Psoas muscle (tissue), 8 donors: ENCODE data around the gene HELLS. TPM values are rescaled to one million over a fixed set of nuclear protein-coding genes. Genes with fewer than 3 reads are reported as not detected.

ENCODE experiments used
- ATAC-seq, 4 donors: fragments of 200-7000 bp; cut with Tn5 transposase; one replicate each; pipeline ENCODE4 v1.9.1; 2020; ENCODE audit warnings: moderate library complexity in 3 of 4, mild to moderate bottlenecking in 2 of 4
- DNase-seq, 2 donors: peaks; one replicate each; pipeline ENCODE4 v3.0.0-alpha.2; 2020
- H3K27ac ChIP-seq: fragments of 200-600 bp; one replicate; pipeline ENCODE4 v1.8.0; 2022
- H3K27me3 ChIP-seq, 3 donors: fragments of 200-600 bp in 1 of 3; one replicate each; pipeline versions ENCODE4 v1.6.1 to v1.8.0; 2013 to 2022; ENCODE audit warnings: low read length in 2 of 3, mild to moderate bottlenecking in 2 of 3, moderate library complexity in 1 of 3; ENCODE audit not compliant: insufficient read depth in 3 of 3
- H3K36me3 ChIP-seq, 2 donors: fragments of 200-600 bp in 1 of 2; one replicate each; pipeline versions ENCODE4 v1.6.1 to v1.8.0; 2013 to 2022; ENCODE audit warnings: low read depth in 1 of 2, mild to moderate bottlenecking in 1 of 2, moderate library complexity in 1 of 2; ENCODE audit not compliant: insufficient read depth in 1 of 2
- H3K4me1 ChIP-seq: fragments of 200-600 bp; one replicate; pipeline ENCODE4 v1.8.0; 2022
- H3K4me3 ChIP-seq: fragments of 200-600 bp; one replicate; pipeline ENCODE4 v1.8.0; 2022; ENCODE audit warnings: mild to moderate bottlenecking
- H3K9me3 ChIP-seq: fragments of 200-600 bp; one replicate; pipeline ENCODE4 v1.8.0; 2022
- CTCF ChIP-seq: fragments of 200-600 bp; IDR thresholded peaks from one replicate; pipeline ENCODE4 v1.8.0; 2022; ENCODE audit warnings: antibody characterized with exemption
- WGBS, 3 donors: extraction: QIAGEN DNeasy Blood & Tissue Kit; methylation state at CpG; one replicate each; pipeline versions ENCODE4 v1.1.6 to v1.1.7; 2013; 5-methylcytosine and 5-hydroxymethylcytosine counted together
- intact Hi-C, 2 donors: fragments of 100-400 bp; cut with DNase I; formaldehyde crosslinking; loops; one replicate each; pipeline versions ENCODE4 v1.11.0 to v1.14.2; 2022
- polyA plus RNA-seq, 3 donors: library from polyadenylated mRNA; stranded (reverse); fragments of 200-250 nt; gene quantifications; one replicate each; pipeline ENCODE4 v1.2.3, GENCODE V29; 2013
- total RNA-seq, 4 donors: library from RNA; stranded (reverse); fragmentation: NEBNext Ultra II Directional in 2 of 4; extraction: Animal tissue kit (Norgen Biotek cat#: 25700) in 2 of 4; gene quantifications; one replicate each; pipeline versions ENCODE4 v1.2.1 to v1.2.4, GENCODE V29; 2021 to 2023
- donor health status: healthy with polysubstance abuse.
- donor health status: DM: no; HTN: no; CAD: no; lungs with moderate emphysema.
- donor health status: Bipolar disorder and iron deficiency.
- donor health status: healthy.
- donor health status: DM: yes; HTN: yes; CAD: no.
- donor health status: DM: no; HTN: no; CAD: no.
- donor health status: DM: no; HTN: no; CAD: no.
- donor health status: DM: yes; HTN: yes; CAD: no.

The HELLS gene
- total and polyA plus RNA-seq, 7 donors: 0.06 to 0.69 (median 0.37) TPM

GRCh38 chr10:94602729-94603515, 57.3 kb downstream of the HELLS start:
- no peak overlapping the region for H3K4me3 ChIP-seq
- no peaks in the 10 kb centered on the region for H3K36me3 ChIP-seq
- TF ChIP-seq CTCF: no peak
- no peaks in the 10 kb centered on the region for H3K9me3 ChIP-seq
- WGBS, 3 donors: 87 to 89% (median 88%) methylated on average over 8 of the region's 8 CpGs
- ATAC-seq (no peak), DNase-seq (no peak)
- intact Hi-C loops: no loop called here
- H3K4me1 ChIP-seq: no peaks in the 10 kb centered on the region
- no peak overlapping the region for H3K27ac ChIP-seq
- no peaks in the 10 kb centered on the region for H3K27me3 ChIP-seq

- ATAC-seq (no peak), DNase-seq (no peak)
- Histone ChIP-seq H3K27ac (no peak overlapping the region), H3K4me3 (no peak overlapping the region), H3K4me1 (no peaks in the 10 kb centered on the region), H3K27me3 (no peaks in the 10 kb centered on the region), H3K9me3 (no peaks in the 10 kb centered on the region), H3K36me3 (no peaks in the 10 kb centered on the region)
- intact Hi-C loops: no loop called here
- 68 to 77% (median 76%) methylated on average over 1 of the region's 1 CpG for WGBS, 3 donors
- no peak for TF ChIP-seq CTCF
Measured at GRCh38 chr10:94607111-94607510, 61.5 kb downstream of the HELLS start.

GRCh38 chr10:94608559-94608958, 63.0 kb downstream of the HELLS start:
- Histone ChIP-seq H3K9me3 (no peaks in the 10 kb centered on the region), H3K27me3 (no peaks in the 10 kb centered on the region), H3K27ac (no peak overlapping the region), H3K4me1 (no peaks in the 10 kb centered on the region), H3K4me3 (no peak overlapping the region), H3K36me3 (no peaks in the 10 kb centered on the region)
- intact Hi-C loops: no loop called here
- TF ChIP-seq CTCF: no peak
- DNase-seq (no peak), ATAC-seq (no peak)
- WGBS, 3 donors: 64 to 76% (median 67%) methylated on average over 4 of the region's 4 CpGs

GRCh38 chr10:94614558-94614957, 69.0 kb downstream of the HELLS start:
- no peaks in the 10 kb centered on the region for H3K36me3 ChIP-seq
- ATAC-seq (no peak), DNase-seq (no peak)
- no peak overlapping the region for H3K4me3 ChIP-seq
- H3K4me1 ChIP-seq: no peaks in the 10 kb centered on the region
- TF ChIP-seq CTCF: no peak
- H3K27ac ChIP-seq: no peak overlapping the region
- 69 to 84% (median 70%) methylated on average over 2 of the region's 2 CpGs for WGBS, 3 donors
- H3K9me3 ChIP-seq: no peaks in the 10 kb centered on the region
- H3K27me3 ChIP-seq: no peaks in the 10 kb centered on the region
- intact Hi-C loops: no loop called here
